ENCODE measurements around the gene SGTA.
A peak's percentile ranks its signal among the peaks of the same experiment; 100 is the strongest.

Gene SGTA

DNA sequence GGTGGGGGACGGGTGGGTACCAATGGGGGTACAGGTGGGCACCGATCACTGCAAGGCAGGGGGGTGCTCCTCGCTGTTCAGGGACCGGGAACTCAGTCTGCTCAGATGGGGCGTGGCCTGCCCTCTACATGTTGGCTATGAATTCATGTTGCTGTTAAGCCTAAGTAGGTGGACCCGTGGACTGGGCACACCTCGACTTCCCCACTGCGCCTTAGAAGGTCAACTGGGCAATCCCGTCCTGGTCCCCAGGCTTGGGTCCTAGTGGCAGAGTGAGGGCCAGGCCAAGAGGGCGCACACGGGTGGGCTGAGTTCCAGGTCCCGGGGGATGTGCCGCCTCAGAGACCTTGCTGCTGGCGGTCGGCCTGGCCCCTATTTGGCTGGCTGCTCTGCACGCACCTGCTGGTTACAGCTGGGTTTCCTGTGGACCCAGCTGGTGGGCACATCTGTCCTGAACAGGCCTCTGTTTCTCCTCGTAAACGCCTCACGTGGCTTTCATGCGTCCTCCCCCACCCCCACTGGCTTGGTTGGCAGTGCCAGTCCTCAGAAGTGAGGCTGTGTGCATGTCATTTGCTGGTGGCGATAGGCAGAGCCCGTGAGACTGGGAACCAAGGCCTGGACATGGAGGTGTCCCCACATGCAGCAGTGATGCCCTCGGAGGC, 23.0 kb upstream of the SGTA start:
- Mint-ChIP-seq H3K4me1 (peaks cover 6% of the 10 kb centered on the region), H3K27me3 (no peaks in the 10 kb centered on the region), H3K4me3 (no peak overlapping the region), H3K27ac (ENCODE audit: low read depth) (no peak overlapping the region), H3K36me3 (ENCODE audit: insufficient read depth) (peaks cover 1% of the 10 kb centered on the region), H3K9me3 (no peaks in the 10 kb centered on the region)
- DNase-seq (ENCODE audit: low spot score in 2 of 2) (no peak), ATAC-seq (replicated peaks; ENCODE audit: extremely low read depth, poor library complexity, severe bottlenecking) (no peak)

DNA sequence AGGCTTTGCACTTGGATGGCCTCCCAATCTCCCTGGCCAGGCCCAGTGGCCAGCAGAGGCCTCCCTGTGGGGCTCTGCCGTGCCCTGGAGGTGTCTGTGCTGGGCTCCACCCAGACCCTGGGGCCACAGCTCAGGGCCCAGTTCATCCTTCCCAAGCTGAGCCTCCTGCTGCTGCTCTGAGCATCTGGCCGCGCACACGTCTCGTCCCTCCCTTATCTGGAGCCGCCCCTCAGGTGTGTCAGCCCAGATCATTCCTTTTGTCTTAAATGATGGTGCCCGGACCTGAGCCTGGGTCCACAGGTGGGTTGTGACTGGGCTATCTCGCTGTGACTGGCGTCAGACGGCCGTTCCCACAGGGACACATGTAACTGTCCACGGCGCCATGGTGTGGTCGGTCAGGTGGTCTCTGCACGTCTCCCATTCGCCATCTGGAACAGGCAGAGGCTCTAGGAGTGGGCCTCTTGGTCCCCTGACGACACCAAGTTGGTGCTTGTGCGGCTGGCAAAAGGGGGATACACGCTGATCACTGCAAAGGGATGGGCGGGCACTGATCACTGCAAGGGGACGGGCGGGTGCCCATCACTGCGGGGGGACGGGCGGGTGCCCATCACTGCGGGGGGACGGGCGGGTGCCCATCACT, 22.3 kb upstream of the SGTA start:
- peaks cover 6% of the 10 kb centered on the region for H3K4me1 Mint-ChIP-seq

DNA sequence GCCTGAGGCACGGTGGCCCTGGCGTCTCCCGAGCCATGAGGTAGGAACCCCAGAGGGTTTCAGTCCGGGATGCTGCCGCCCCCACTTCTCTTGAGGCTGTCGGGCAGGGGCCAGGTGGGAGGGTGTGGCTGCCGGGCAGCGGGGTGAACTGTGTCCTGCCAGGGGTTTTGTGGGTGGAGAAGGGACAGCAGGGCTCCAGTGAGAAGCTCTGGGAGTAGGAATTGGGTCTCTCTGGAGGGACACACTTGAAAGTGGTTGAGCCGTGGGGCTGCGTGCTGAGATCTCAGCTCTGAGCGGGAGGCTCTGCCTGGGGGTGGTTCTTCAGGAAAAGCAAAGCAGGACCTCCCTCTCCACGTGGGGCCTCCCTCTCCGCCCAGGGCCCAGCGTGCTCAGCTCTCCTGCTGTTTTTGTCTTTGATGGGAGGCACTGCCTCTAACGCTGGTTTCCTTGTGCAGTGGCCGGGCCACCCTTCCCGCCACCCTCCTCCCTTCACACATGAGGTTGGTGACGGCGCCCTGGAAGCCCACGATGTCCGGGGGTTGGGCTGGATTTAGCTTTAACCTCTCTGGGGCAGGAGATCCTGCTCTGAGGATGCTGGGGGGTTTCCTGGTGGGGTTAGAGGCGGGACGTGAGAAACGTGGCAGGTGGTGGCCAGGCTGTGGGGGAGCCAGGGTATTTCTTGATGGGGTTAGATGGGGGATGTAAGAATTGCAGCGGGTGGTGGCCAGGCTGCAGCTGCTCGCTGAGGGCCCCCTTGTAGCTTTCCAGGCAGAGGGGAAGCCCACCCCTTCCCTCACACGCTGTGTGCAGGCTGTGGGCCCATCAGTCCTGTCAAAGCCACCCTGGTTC, 21.3 kb upstream of the SGTA start:
- no peak for ATAC-seq (replicated peaks; ENCODE audit: extremely low read depth, poor library complexity, severe bottlenecking)
- Mint-ChIP-seq H3K27me3 (no peaks in the 10 kb centered on the region), H3K4me3 (no peak overlapping the region), H3K36me3 (ENCODE audit: insufficient read depth) (peaks cover 4% of the 10 kb centered on the region), H3K27ac (ENCODE audit: low read depth) (peak overlapping the region; percentile 80), H3K4me1 (peaks cover 6% of the 10 kb centered on the region), H3K9me3 (no peaks in the 10 kb centered on the region)
- no peak for DNase-seq (ENCODE audit: low spot score in 2 of 2)

More for the DNA sequence above, 22.3 kb upstream of the SGTA start:
- DNase-seq (ENCODE audit: low spot score in 2 of 2) (no peak), ATAC-seq (replicated peaks; ENCODE audit: extremely low read depth, poor library complexity, severe bottlenecking) (no peak)
- no peaks in the 10 kb centered on the region for H3K9me3 Mint-ChIP-seq
- no peaks in the 10 kb centered on the region for H3K27me3 Mint-ChIP-seq
- no peak overlapping the region for H3K27ac Mint-ChIP-seq (ENCODE audit: low read depth)
- no peak overlapping the region for H3K4me3 Mint-ChIP-seq
- peaks cover 1% of the 10 kb centered on the region for H3K36me3 Mint-ChIP-seq (ENCODE audit: insufficient read depth)

DNA sequence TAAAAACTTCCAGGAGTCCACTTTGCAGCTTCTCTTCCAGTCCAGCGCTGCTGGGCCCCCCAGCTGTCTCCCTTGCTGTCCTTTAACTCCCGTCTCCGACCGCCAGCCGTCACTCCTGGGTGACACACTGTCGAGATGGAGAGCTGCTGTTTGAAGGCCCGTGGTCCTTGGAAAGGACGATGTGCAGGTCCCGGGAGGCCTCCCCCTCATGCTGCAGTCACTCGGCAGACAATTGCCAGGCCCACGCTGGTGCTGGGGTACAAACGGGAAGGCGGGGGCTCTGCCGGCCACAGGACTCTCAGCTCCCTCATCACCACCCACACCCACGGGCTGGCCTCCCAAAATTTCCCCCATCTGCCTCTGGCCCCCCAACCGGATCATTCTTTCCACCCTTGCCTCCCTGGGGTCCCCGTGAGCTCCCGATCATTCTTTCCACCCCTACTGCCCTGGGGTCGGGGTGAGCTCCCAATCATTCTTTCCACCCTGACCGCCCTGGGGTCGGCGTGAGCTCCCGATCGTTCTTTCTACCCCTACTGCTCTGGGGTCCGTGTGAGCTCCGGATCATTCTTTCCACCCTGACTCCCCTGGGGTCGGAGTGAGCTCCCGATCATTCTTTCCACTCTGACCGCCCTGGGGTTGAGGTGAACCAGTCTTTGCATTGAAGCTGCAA, 20.5 kb upstream of the SGTA start:
- peaks cover 6% of the 10 kb centered on the region for H3K4me1 Mint-ChIP-seq
- ATAC-seq (replicated peaks; ENCODE audit: extremely low read depth, poor library complexity, severe bottlenecking), result no peak
- H3K27ac Mint-ChIP-seq (ENCODE audit: low read depth), result peak overlapping the region; percentile 80
- H3K36me3 Mint-ChIP-seq (ENCODE audit: insufficient read depth), result peaks cover 4% of the 10 kb centered on the region
- H3K4me3 Mint-ChIP-seq, result no peak overlapping the region
- no peak for DNase-seq (ENCODE audit: low spot score in 2 of 2)
- no peaks in the 10 kb centered on the region for H3K9me3 Mint-ChIP-seq
- H3K27me3 Mint-ChIP-seq, result no peaks in the 10 kb centered on the region

DNA sequence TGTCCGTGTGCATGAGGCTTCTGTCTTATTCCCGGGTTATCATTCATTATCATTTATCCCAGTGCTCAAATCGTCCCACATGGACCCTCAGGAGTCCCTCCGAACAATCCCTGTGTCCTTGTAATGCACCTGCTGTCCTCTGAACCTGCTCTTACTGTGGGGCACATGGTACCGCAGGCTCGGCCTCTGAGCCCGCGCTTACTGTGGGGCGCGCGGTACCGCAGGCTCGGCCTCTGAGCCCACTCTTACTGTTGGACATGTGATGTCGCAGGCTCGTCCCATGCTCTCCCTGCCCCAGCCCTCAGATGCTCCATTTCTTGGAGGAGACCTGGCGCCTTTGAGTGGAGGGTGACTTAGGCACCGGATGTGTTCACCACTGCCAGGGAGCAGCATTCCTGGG, 19.8 kb upstream of the SGTA start:
- H3K4me1 Mint-ChIP-seq, result peaks cover 6% of the 10 kb centered on the region
- H3K27me3 Mint-ChIP-seq, result no peaks in the 10 kb centered on the region
- no peak overlapping the region for H3K4me3 Mint-ChIP-seq
- DNase-seq (ENCODE audit: low spot score in 2 of 2) (no peak), ATAC-seq (replicated peaks; ENCODE audit: extremely low read depth, poor library complexity, severe bottlenecking) (no peak)
- H3K27ac Mint-ChIP-seq (ENCODE audit: low read depth), result no peak overlapping the region
- peaks cover 4% of the 10 kb centered on the region for H3K36me3 Mint-ChIP-seq (ENCODE audit: insufficient read depth)
- no peaks in the 10 kb centered on the region for H3K9me3 Mint-ChIP-seq

DNA sequence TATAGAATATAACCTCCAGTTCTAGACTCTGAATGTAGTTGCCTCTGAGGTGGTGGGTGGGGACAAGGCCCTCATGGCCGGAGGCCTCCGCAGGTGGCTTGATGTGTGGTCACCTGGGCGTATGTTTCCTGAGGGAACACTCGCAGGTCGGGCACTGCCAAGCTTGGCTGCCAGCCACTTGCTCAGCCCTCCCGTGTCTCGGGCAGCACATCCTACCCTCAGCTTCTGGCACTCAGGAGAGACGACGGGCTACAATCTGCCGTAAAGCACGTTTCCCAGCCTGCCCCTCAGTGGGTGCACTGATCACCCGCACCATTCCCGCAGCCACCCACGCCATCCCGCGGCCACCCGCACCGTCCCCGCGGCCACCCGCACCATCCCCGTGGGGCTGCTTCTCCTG, 17.4 kb upstream of the SGTA start:
- Mint-ChIP-seq H3K9me3 (no peaks in the 10 kb centered on the region), H3K27ac (ENCODE audit: low read depth) (no peak overlapping the region), H3K4me1 (peaks cover 6% of the 10 kb centered on the region), H3K36me3 (ENCODE audit: insufficient read depth) (peaks cover 9% of the 10 kb centered on the region), H3K27me3 (no peaks in the 10 kb centered on the region), H3K4me3 (no peak overlapping the region)
- no peak for ATAC-seq (replicated peaks; ENCODE audit: extremely low read depth, poor library complexity, severe bottlenecking)
- no peak for DNase-seq (ENCODE audit: low spot score in 2 of 2)

DNA sequence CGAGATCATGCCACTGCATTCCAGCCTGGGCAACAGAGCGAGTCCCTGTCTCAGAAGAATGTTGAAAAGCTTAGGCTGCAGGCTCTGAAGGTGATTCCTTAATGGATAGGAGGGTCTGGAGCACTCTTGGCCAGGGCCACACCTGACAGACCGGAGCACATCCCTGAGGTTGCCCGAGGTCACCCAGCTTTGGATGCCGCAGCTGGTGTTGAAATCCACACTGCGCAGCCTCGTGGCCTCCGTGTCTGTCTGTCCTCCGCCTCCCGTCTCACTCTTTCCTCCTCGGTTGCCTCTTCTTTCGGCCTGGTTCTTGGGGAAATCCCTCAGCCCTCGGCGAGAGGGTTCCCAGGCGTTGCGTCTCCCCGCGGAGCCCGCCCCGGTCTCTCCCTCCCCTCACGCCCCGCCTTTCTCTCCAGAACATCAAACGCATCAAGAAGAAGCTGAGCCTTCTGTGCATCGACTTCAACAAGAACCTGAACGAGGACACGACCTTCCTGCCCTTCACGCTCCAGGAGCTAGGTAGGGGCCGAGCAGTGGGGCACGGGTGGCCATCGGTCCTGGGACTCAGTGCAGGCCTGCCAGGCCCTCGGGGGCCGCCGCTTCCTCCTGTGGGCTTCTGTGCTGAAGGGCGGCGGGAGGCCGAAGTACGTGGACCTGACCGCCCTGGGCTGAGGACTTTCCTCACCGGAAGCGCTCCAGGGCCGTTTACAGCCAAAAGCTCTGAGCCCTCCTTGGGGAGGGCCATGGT, 16.4 kb upstream of the SGTA start:
- Mint-ChIP-seq H3K9me3 (no peaks in the 10 kb centered on the region), H3K27me3 (no peaks in the 10 kb centered on the region), H3K4me3 (no peak overlapping the region), H3K4me1 (peaks cover 6% of the 10 kb centered on the region), H3K36me3 (ENCODE audit: insufficient read depth) (peaks cover 9% of the 10 kb centered on the region), H3K27ac (ENCODE audit: low read depth) (no peak overlapping the region)
- no peak for DNase-seq (ENCODE audit: low spot score in 2 of 2)
- ATAC-seq (replicated peaks; ENCODE audit: extremely low read depth, poor library complexity, severe bottlenecking), result no peak

DNA sequence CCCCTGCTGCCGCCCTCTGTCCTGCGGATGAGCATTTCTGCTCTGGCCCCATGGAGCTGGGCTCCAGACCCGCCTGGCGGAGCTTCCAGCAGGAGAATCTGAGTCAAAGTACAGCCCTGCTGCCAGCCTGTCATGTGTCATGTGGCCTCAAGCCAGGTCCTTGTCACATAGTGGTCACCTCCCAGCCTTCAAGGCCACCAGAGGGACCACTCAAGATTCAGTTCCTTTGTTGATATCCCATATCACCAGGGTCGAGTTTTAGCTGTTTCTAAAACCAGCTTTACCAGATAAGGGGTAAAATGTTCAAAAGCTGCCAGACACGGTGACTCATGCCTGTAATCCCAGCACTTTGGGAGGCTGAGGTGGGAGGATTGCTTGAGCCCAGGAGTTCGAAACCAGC, 15.7 kb upstream of the SGTA start:
- H3K36me3 Mint-ChIP-seq (ENCODE audit: insufficient read depth), result peaks cover 9% of the 10 kb centered on the region
- peaks cover 6% of the 10 kb centered on the region for H3K4me1 Mint-ChIP-seq
- no peaks in the 10 kb centered on the region for H3K27me3 Mint-ChIP-seq
- ATAC-seq (replicated peaks; ENCODE audit: extremely low read depth, poor library complexity, severe bottlenecking) (no peak), DNase-seq (ENCODE audit: low spot score in 2 of 2) (no peak)
- no peak overlapping the region for H3K4me3 Mint-ChIP-seq
- no peak overlapping the region for H3K27ac Mint-ChIP-seq (ENCODE audit: low read depth)
- no peaks in the 10 kb centered on the region for H3K9me3 Mint-ChIP-seq

DNA sequence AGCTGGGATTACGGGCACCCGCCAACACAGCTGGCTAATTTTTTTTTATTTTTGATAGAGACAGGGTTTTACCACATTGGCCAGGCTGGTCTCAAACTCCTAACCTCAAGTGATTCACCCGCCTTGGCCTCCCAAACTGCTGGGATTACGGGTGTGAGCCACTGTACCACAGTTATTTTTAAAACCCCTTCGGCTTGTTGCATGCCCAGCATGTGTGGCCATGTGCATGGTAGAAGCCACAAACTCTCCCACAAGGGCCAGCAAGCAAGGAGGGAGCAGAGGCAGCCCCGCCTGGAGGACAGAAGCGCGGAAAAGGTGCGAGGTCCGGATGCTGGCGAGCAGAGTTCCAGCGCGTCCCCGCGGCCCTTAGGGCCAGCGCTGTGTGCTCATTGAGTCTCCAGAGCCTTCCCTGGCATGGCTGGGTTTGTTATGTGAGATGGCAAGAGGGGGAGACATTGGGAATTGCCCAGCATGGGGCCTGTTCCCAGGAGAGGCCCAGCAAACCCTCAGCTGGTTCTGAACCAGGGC, 15.1 kb upstream of the SGTA start:
- no peaks in the 10 kb centered on the region for H3K9me3 Mint-ChIP-seq
- H3K4me1 Mint-ChIP-seq, result peaks cover 6% of the 10 kb centered on the region
- H3K36me3 Mint-ChIP-seq (ENCODE audit: insufficient read depth), result peaks cover 10% of the 10 kb centered on the region
- H3K27ac Mint-ChIP-seq (ENCODE audit: low read depth), result no peak overlapping the region
- ATAC-seq (replicated peaks; ENCODE audit: extremely low read depth, poor library complexity, severe bottlenecking) (no peak), DNase-seq (ENCODE audit: low spot score in 2 of 2) (no peak)
- no peak overlapping the region for H3K4me3 Mint-ChIP-seq
- H3K27me3 Mint-ChIP-seq, result no peaks in the 10 kb centered on the region

DNA sequence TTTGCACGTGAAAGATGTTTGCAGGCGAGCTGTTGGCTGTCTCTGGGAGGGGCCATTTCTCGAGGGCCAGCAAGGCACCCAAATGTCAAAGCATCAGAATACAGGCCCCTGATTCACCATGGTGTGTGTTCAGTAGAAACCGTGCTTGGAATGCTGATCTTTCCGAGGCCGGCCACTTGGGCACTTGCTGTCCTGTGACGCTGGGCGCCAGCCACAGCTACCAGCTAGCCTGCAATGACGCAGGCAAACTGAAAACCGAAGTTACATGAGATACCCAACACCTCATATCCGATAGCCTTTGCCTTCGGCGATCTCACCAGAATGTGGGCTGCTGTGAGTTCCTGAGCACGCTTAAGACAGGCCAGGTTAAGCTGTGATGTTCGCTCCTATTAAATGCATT, 14.2 kb upstream of the SGTA start:
- Mint-ChIP-seq H3K27ac (ENCODE audit: low read depth) (no peak overlapping the region), H3K36me3 (ENCODE audit: insufficient read depth) (peaks cover 10% of the 10 kb centered on the region), H3K4me3 (no peak overlapping the region), H3K27me3 (no peaks in the 10 kb centered on the region), H3K9me3 (no peaks in the 10 kb centered on the region), H3K4me1 (no peaks in the 10 kb centered on the region)
- no peak for ATAC-seq (replicated peaks; ENCODE audit: extremely low read depth, poor library complexity, severe bottlenecking)
- no peak for DNase-seq (ENCODE audit: low spot score in 2 of 2)

DNA sequence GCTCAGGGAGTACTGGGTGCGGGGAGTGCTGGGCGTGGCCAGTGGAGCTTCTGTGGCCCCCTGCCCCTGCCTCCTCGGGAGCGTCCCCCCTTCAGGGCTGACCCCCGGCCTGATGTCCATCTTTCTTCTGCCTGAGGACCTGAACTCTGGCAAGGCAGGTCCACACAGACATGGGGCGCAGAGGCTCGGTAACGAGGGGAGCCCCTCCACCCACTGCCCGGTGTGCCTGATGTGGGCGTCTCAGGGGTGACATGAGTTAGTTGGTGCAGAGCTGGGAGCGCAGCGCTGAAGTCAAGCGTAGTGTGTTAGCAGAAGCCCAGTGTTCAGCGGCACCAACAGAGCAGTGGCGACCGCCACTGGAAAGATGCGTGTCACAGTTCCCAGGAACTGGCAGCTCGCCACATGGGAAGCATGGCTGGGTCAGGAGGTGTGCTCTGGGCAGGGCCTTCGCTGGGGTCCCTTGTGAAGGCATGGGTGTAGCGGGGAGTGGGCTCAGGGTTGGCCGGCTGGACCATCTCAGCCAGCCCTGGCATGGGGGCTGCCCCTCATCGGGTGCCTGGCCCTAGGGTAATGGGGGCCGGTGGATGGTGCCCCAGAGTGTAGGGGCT, 13.7 kb upstream of the SGTA start:
- Mint-ChIP-seq H3K27ac (ENCODE audit: low read depth) (no peak overlapping the region), H3K27me3 (no peaks in the 10 kb centered on the region), H3K9me3 (no peaks in the 10 kb centered on the region), H3K36me3 (ENCODE audit: insufficient read depth) (peaks cover 10% of the 10 kb centered on the region), H3K4me1 (no peaks in the 10 kb centered on the region), H3K4me3 (no peak overlapping the region)
- DNase-seq (ENCODE audit: low spot score in 2 of 2) (no peak), ATAC-seq (replicated peaks; ENCODE audit: extremely low read depth, poor library complexity, severe bottlenecking) (no peak)
